T-cell (primary cell): ENCODE results near the gene PARD3. TPM values are rescaled to one million over a fixed set of nuclear protein-coding genes. Genes with fewer than 3 reads are reported as not detected.

Experiments used
- ATAC-seq, 4 experiments: fragments of 200-7000 bp in 3 of 4; fragments of 150-1000 bp in 1 of 4; cut with Tn5 transposase; replicated peaks in 1 of 4; 1 replicate in 3 of 4; 2 replicates in 1 of 4; pipeline ENCODE4 v1.10.0; 2021; ENCODE audit warnings: moderate library complexity in 3 of 4, mild to moderate bottlenecking in 2 of 4, moderate number of reproducible peaks in 1 of 4
- CTCF ChIA-PET, 2 donors: fragments of 300-600 bp; sonication (Branson Sonifier 250); formaldehyde crosslinking; loops; one replicate each; lab custom pipeline; 2022; ENCODE audit warnings: antibody characterized with exemption in 2 of 2; lab: Charles Lee
- POLR2A ChIA-PET, 2 donors: fragments of 300-600 bp; sonication (Branson Sonifier 250); formaldehyde crosslinking; loops; one replicate each; lab custom pipeline; 2022; ENCODE audit warnings: antibody characterized with exemption in 2 of 2; lab: Charles Lee
- DNase-seq, 35 experiments: peaks; one replicate each; pipeline versions ENCODE4 v3.0.0 to v3.0.0-alpha.2; 2013 to 2023
- H3K27ac ChIP-seq: one replicate; pipeline ENCODE4 v1.5.1; 2013; ENCODE audit warnings: low read length
- H3K27me3 ChIP-seq, 2 experiments: replicated peaks in 1 of 2; 1 replicate in 1 of 2; 2 replicates in 1 of 2; pipeline versions ENCODE4 v1.6.1 to v1.7.0; 2013; ENCODE audit warnings: low read length in 1 of 2, mixed read lengths in 1 of 2; ENCODE audit not compliant: control insufficient read depth in 2 of 2, insufficient read depth in 2 of 2; ENCODE audit errors: extremely low read depth in 1 of 2
- H3K36me3 ChIP-seq, 2 donors: 1 replicate in 1 of 2; 2 replicates in 1 of 2; pipeline versions ENCODE4 v1.6.1 to v1.7.0; 2013; ENCODE audit warnings: low read length in 1 of 2; ENCODE audit not compliant: control insufficient read depth in 2 of 2, insufficient read depth in 1 of 2; ENCODE audit errors: extremely low read depth in 1 of 2
- H3K4me1 ChIP-seq, 2 experiments: 1 replicate in 1 of 2; 2 replicates in 1 of 2; pipeline versions ENCODE4 v1.6.1 to v1.7.0; 2013; ENCODE audit warnings: low read length in 2 of 2, mixed read lengths in 1 of 2; ENCODE audit not compliant: insufficient read depth in 2 of 2, control insufficient read depth in 1 of 2; ENCODE audit errors: extremely low read depth in 1 of 2
- H3K4me3 ChIP-seq, 2 donors: 1 replicate in 1 of 2; 2 replicates in 1 of 2; pipeline versions ENCODE4 v1.5.1 to v1.7.0; 2013; ENCODE audit warnings: mild to moderate bottlenecking in 2 of 2, low read length in 1 of 2, moderate library complexity in 1 of 2; ENCODE audit not compliant: control insufficient read depth in 1 of 2; ENCODE audit errors: extremely low read depth in 1 of 2
- H3K9me3 ChIP-seq: 2 replicates; pipeline ENCODE4 v1.7.0; 2013
- H3K27ac Mint-ChIP-seq, 2 donors: one replicate each; pipeline ENCODE4 v1.8.0; 2020 to 2021; ENCODE audit warnings: mild to moderate bottlenecking in 2 of 2, mixed read lengths in 2 of 2
- H3K27me3 Mint-ChIP-seq, 2 donors: one replicate each; pipeline ENCODE4 v1.8.0; 2021 to 2022; ENCODE audit warnings: mixed read lengths in 2 of 2
- H3K36me3 Mint-ChIP-seq: one replicate; pipeline ENCODE4 v1.8.0; 2021; ENCODE audit warnings: mixed read lengths
- H3K4me1 Mint-ChIP-seq, 3 donors: one replicate each; pipeline ENCODE4 v1.8.0; 2020 to 2022; ENCODE audit warnings: mixed read lengths in 3 of 3, mild to moderate bottlenecking in 1 of 3
- H3K4me3 Mint-ChIP-seq, 3 donors: one replicate each; pipeline ENCODE4 v1.8.0; 2020 to 2022; ENCODE audit warnings: mild to moderate bottlenecking in 3 of 3, mixed read lengths in 3 of 3, moderate library complexity in 3 of 3
- H3K9me3 Mint-ChIP-seq, 3 donors: one replicate each; pipeline ENCODE4 v1.8.0; 2020 to 2022; ENCODE audit warnings: mixed read lengths in 3 of 3
- WGBS: methylation state at CpG from one replicate; pipeline ENCODE4 v1.1.5; 2013; ENCODE audit warnings: missing lambda C conversion rate; ENCODE audit not compliant: insufficient coverage; 5-methylcytosine and 5-hydroxymethylcytosine counted together
- total RNA-seq, 35 experiments: library from RNA in 6 of 35; stranded (reverse) in 6 of 35; fragments of 120-200 nt in 1 of 35; gene quantifications; one replicate each; pipeline versions ENCODE4 v1.2.1 to v1.2.4 and lab custom pipeline; 2013 to 2026

PARD3 gene
- total RNA-seq, 5 donors from 2014 or later (not counting 1 experiment from before 2014, with no cell fraction given) = 0.36 to 0.92 (median 0.65) TPM

DNA sequence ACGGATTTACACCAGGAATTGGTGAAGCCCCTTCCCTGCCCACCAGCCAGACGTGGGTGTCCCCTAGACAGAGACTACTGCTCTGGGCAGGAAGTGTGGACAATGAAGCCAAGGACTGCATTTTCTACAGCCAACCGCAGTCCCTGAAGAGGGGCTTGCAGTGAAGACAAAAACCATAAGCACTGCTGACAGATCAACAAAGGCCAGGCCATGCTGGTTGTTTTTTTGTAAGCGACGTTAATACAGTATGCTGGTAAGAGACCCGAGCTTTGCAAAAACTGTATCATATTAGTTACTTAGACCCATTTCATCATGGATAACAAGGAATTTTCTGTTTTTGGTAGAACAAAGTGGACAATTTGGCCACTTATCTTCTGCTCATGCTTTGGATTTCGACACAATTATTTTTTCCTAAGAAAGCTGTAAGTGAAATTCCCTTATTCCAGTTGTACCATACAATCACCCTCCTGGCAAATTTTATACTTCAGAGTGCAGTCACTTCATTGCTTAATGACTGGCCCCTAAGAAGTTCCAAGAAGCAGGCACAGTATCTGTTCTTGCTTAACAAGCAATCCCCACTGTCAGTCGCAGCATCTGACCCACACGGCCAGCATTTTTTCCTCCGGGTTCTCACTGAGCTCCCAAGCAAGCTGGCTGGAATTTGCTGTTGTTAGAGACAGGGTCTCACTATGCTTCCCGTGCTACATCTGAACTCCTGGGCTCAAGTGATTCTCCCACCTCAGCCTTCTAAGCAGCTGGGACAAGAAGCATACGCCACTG lies 163.5 kb downstream of the PARD3 start:
- H3K4me1 ChIP-seq = no peaks in the 10 kb centered on the region
- Mint-ChIP-seq H3K27me3 (peaks cover 8 to 14% of the 10 kb centered on the region in 2 donors), H3K4me3 (no peak overlapping the region), H3K9me3 (no peaks in the 10 kb centered on the region), H3K36me3 (no peaks in the 10 kb centered on the region), H3K27ac (no peak overlapping the region), H3K4me1 (peaks cover 0 to 3% (median 0%) of the 10 kb centered on the region in 3 donors)
- POLR2A ChIA-PET = no interaction called here
- H3K27ac ChIP-seq = no peak overlapping the region
- peaks cover 0 to 3% of the 10 kb centered on the region in 2 experiments for H3K27me3 ChIP-seq
- H3K36me3 ChIP-seq = no peaks in the 10 kb centered on the region
- no peaks in the 10 kb centered on the region for H3K9me3 ChIP-seq
- H3K4me3 ChIP-seq = no peak overlapping the region
- CTCF ChIA-PET = interaction anchor here in 1 of 2 donors (1.3 kb wide), 1 partner anchor 12 kb away, joined by 12 read pairs; no protein-coding TSS in a partner anchor
- no peak for DNase-seq
- 76% methylated on average over 6 of the region's 12 CpGs for WGBS
- ATAC-seq = no peak

DNA sequence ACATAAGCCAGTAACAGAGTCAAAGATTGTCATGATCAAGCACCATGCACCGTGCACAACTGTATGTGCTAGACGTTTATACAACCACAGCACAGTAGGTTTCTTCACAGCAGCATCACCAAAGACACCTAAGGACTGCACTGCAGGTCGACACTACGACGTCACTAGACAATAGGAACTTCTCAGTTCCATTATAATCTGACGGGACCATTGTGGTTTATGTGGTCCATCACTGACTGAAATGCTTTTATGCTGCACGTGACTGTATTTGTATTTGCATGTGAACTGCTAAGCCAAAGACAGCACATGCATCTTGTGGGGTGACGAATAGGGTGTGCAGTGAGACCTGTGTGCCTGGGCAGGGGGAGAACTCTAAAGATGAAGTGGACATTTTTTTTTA lies 164.9 kb downstream of the PARD3 start:
- Histone ChIP-seq H3K27ac (no peak overlapping the region), H3K4me3 (no peak overlapping the region), H3K4me1 (no peaks in the 10 kb centered on the region), H3K9me3 (no peaks in the 10 kb centered on the region), H3K27me3 (peaks cover 0 to 3% of the 10 kb centered on the region in 2 experiments), H3K36me3 (no peaks in the 10 kb centered on the region)
- Mint-ChIP-seq H3K9me3 (no peaks in the 10 kb centered on the region), H3K4me3 (no peak overlapping the region), H3K4me1 (no peaks in the 10 kb centered on the region), H3K36me3 (no peaks in the 10 kb centered on the region), H3K27ac (no peak overlapping the region), H3K27me3 (peaks cover 7 to 14% of the 10 kb centered on the region in 2 donors)
- CTCF ChIA-PET = interaction anchor here in 1 of 2 donors (1.3 kb wide), 1 partner anchor 11 kb away, joined by 12 read pairs; no protein-coding TSS in a partner anchor
- WGBS = 28% methylated on average over 6 of the region's 8 CpGs
- POLR2A ChIA-PET = no interaction called here
- ATAC-seq (peak in 1 of 4 experiments; percentile 29), DNase-seq (no peak)

DNA sequence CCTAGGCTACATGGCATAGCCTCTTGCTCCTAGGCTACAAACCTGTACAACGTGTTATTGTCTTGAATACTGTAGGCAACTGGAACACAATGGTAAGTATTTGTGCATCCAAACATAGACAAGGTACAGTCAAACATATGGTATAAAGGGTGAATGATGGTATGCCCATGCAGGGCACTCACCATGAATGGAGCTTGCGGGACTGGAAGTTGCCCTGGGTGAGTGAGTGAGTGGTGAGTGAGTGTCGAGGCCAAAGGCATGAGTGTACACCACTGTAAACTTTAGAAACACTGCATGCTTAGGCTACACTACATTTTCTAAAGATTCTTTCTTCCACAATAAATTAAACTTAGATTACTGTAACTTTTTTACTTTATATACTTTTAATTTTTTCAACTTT lies 165.7 kb downstream of the PARD3 start:
- ATAC-seq (no peak), DNase-seq (no peak)
- H3K4me1 ChIP-seq = no peaks in the 10 kb centered on the region
- H3K27ac Mint-ChIP-seq = no peak overlapping the region
- no peak overlapping the region for H3K27ac ChIP-seq
- ChIA-PET POLR2A (no interaction called here), CTCF (no interaction called here)
- no CpG with 5 or more reads among the region's 3 CpGs for WGBS
- H3K27me3 ChIP-seq = peaks cover 0 to 3% of the 10 kb centered on the region in 2 experiments
- no peaks in the 10 kb centered on the region for H3K9me3 ChIP-seq
- H3K27me3 Mint-ChIP-seq = peaks cover 3 to 8% of the 10 kb centered on the region in 2 donors
- no peaks in the 10 kb centered on the region for H3K9me3 Mint-ChIP-seq
- no peak overlapping the region for H3K4me3 ChIP-seq
- H3K36me3 Mint-ChIP-seq = no peaks in the 10 kb centered on the region
- no peaks in the 10 kb centered on the region for H3K36me3 ChIP-seq
- H3K4me1 Mint-ChIP-seq = no peaks in the 10 kb centered on the region
- no peak overlapping the region for H3K4me3 Mint-ChIP-seq

DNA sequence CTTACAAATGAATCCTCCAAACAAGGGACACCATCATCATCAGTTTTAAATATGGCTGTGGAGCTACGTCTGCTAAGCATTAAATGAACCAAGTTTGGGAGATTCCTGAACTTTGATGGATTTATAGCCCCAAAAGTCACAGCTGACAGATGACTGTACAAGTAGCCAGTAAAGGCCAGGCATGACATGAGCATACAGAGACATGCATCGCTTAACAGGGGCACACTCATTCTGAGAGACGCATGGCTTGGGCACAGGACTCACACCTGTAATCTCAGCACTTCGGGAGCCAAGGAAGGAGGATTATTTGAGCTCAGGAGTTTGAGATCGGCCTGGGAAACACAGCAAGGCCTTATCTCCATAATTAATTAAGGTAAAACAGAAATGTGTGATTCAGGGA lies 166.2 kb downstream of the PARD3 start:
- no peaks in the 10 kb centered on the region for H3K4me1 ChIP-seq
- no peak for ATAC-seq
- H3K27me3 Mint-ChIP-seq = peaks cover 3 to 8% of the 10 kb centered on the region in 2 donors
- no peak overlapping the region for H3K27ac Mint-ChIP-seq
- CTCF ChIA-PET = no interaction called here
- H3K27ac ChIP-seq = no peak overlapping the region
- H3K36me3 ChIP-seq = no peaks in the 10 kb centered on the region
- POLR2A ChIA-PET = no interaction called here
- no peaks in the 10 kb centered on the region for H3K36me3 Mint-ChIP-seq
- no peak overlapping the region for H3K4me3 Mint-ChIP-seq
- 77% methylated on average over 2 of the region's 5 CpGs for WGBS
- peaks cover 0 to 3% of the 10 kb centered on the region in 2 experiments for H3K27me3 ChIP-seq
- no peak for DNase-seq
- H3K9me3 Mint-ChIP-seq = no peaks in the 10 kb centered on the region
- no peaks in the 10 kb centered on the region for H3K9me3 ChIP-seq
- no peaks in the 10 kb centered on the region for H3K4me1 Mint-ChIP-seq
- no peak overlapping the region for H3K4me3 ChIP-seq

DNA sequence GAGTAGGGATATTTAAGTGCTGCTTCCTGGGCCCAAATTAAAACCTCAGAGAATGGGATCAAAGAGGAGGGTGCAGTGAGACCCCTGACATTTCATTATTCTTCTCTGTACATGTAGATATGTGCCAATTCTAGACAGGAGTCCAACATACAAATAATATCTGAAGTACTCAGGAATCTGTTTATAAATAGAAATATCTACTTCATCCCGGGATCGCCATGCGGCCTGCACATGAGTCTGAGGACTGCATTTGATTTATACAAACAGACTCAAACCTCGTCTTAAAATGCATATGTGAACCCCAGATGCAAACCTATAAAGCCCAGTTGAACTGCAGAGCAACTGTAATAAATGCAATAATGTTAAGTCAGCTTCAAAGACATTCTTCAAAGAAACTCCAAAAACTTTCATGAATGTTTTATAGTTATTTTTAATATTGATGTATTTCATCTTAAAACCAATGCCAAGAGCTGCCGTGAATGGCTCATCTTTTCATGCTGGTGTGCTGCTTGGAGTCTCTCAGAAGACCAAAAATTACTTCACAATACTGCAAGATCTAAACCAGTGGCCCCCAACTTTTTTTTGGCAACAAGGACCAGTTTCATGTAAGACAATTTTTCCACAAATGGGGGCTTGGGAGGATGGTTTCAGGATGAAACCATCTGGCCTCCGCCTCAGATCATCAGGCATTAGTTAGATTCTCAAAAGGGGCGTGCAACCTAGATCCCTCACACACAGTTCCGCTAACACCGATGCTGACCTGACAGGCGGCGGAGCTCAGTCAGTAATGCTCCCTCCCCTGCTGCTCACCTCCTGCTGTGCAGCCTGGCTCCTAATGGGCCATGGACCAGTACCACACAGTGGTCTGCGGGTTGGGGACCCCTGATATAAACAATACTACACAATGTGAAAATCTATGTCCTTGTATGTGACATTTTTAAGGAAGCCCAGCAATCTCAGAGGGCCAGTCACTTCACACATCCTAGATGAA lies 166.9 kb downstream of the PARD3 start:
- ATAC-seq = no peak
- Mint-ChIP-seq H3K27me3 (peaks cover 3 to 8% of the 10 kb centered on the region in 2 donors), H3K36me3 (no peaks in the 10 kb centered on the region), H3K27ac (no peak overlapping the region), H3K4me3 (no peak overlapping the region), H3K4me1 (no peaks in the 10 kb centered on the region), H3K9me3 (no peaks in the 10 kb centered on the region)
- 93% methylated on average over 3 of the region's 12 CpGs for WGBS
- ChIA-PET POLR2A (no interaction called here), CTCF (interaction anchor here (0.8 to 1.5 kb wide), 3 partner anchors 10 to 13 kb away, joined by 3 to 4 read pairs (median 3); no protein-coding TSS in a partner anchor)
- no peaks in the 10 kb centered on the region for H3K9me3 ChIP-seq
- no peaks in the 10 kb centered on the region for H3K4me1 ChIP-seq
- peaks cover 0 to 3% of the 10 kb centered on the region in 2 experiments for H3K27me3 ChIP-seq
- DNase-seq = no peak
- H3K27ac ChIP-seq = no peak overlapping the region
- no peak overlapping the region for H3K4me3 ChIP-seq
- no peaks in the 10 kb centered on the region for H3K36me3 ChIP-seq

DNA sequence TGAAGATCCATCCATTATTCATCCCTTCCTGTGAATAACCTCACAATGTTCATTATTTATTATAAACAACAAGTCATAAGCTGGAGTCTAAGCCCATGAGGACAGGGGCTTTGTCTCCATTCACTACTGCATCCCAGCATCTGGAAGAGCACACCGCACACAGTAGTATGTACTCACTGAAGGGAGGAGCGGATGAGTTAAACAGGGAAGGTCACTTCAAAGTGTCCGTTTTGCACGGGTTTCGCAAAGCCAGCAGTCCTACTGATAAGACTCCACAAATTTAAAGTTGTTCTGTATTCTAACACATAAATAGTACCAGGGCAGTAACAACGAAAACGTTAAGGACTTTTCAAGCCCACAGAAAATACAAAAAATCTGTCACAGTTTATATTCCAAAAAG lies 167.9 kb downstream of the PARD3 start:
- 86% methylated on average over 5 of the region's 7 CpGs for WGBS
- H3K4me3 Mint-ChIP-seq = no peak overlapping the region
- peaks cover 0 to 3% of the 10 kb centered on the region in 2 experiments for H3K27me3 ChIP-seq
- DNase-seq = no peak
- no peak overlapping the region for H3K4me3 ChIP-seq
- H3K27ac ChIP-seq = no peak overlapping the region
- no peaks in the 10 kb centered on the region for H3K9me3 ChIP-seq
- H3K27ac Mint-ChIP-seq = no peak overlapping the region
- H3K9me3 Mint-ChIP-seq = no peaks in the 10 kb centered on the region
- H3K4me1 Mint-ChIP-seq = no peaks in the 10 kb centered on the region
- ChIA-PET POLR2A (no interaction called here), CTCF (interaction anchor here (0.8 to 1.5 kb wide), 4 partner anchors 9 to 12 kb away, joined by 3 to 4 read pairs (median 3); no protein-coding TSS in a partner anchor)
- no peak for ATAC-seq
- no peaks in the 10 kb centered on the region for H3K36me3 ChIP-seq
- H3K36me3 Mint-ChIP-seq = no peaks in the 10 kb centered on the region
- H3K4me1 ChIP-seq = no peaks in the 10 kb centered on the region
- H3K27me3 Mint-ChIP-seq = peaks cover 5% of the 10 kb centered on the region in 2 donors
